Uterus (tissue), 2 donors: ENCODE data around the gene A1BG.

Experiments used
- CTCF ChIP-seq, 4 experiments: fragments of 200-600 bp in 2 of 4; fragments of 450-650 bp in 2 of 4; sonication (generic) in 2 of 4; IDR thresholded peaks; one replicate each; pipeline ENCODE4 v1.5.1; 2016 to 2019; ENCODE audit warnings: antibody characterized with exemption in 4 of 4, mild to moderate bottlenecking in 2 of 4, moderate library complexity in 1 of 4
- POLR2A ChIP-seq, 2 donors: fragments of 450-650 bp; IDR thresholded peaks; one replicate each; pipeline ENCODE4 v1.6.1; 2016; ENCODE audit warnings: antibody characterized with exemption in 2 of 2, mild to moderate bottlenecking in 1 of 2, moderate library complexity in 1 of 2

GRCh38 chr19:58351558-58351878, 1.8 kb downstream of the A1BG start:
- no peak for TF ChIP-seq POLR2A (IDR thresholded peaks at IDR 0.05)
- TF ChIP-seq CTCF (IDR thresholded peaks at IDR 0.05): no peak
